ENCODE measurements around the gene BIN1.

DNA sequence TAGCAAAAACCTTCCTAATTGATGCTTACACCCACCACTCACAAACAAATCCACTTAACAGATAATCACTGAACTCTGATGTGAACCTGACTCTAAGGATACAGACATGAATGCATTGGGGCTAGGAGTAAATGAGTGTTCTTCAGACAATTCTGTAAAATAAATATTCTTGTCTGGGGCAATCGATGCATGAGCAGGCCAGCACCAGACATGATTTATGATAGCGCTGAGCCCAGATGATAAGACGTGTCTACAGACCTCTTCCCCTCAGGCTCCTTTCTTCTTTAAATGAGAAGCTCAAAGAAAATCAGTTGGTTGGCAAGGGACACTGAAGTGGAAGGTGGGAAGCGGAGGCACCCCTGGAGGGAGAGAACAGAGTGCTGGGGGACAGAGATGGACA is 27.3 kb upstream of the BIN1 start:
- no peak for TF ChIP-seq POLR2A (IDR thresholded peaks at IDR 0.05)
- TF ChIP-seq, protein P1, sequence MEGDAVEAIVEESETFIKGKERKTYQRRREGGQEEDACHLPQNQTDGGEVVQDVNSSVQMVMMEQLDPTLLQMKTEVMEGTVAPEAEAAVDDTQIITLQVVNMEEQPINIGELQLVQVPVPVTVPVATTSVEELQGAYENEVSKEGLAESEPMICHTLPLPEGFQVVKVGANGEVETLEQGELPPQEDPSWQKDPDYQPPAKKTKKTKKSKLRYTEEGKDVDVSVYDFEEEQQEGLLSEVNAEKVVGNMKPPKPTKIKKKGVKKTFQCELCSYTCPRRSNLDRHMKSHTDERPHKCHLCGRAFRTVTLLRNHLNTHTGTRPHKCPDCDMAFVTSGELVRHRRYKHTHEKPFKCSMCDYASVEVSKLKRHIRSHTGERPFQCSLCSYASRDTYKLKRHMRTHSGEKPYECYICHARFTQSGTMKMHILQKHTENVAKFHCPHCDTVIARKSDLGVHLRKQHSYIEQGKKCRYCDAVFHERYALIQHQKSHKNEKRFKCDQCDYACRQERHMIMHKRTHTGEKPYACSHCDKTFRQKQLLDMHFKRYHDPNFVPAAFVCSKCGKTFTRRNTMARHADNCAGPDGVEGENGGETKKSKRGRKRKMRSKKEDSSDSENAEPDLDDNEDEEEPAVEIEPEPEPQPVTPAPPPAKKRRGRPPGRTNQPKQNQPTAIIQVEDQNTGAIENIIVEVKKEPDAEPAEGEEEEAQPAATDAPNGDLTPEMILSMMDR (IDR thresholded peaks at IDR 0.05 in 4 of 5, conservative IDR thresholded peaks at IDR 0.05 in 1 of 5) = no peak

All from gastrocnemius medialis (tissue), 4 donors.